Omental fat pad (tissue), 4 donors: ENCODE measurements around the gene ETAA1. TPM values are rescaled to one million over a fixed set of nuclear protein-coding genes. Genes with fewer than 3 reads are reported as not detected.

Source experiments
- ATAC-seq: fragments of 150-250 bp; one replicate; pipeline ENCODE4 v1.9.1; 2016; ENCODE audit warnings: mild to moderate bottlenecking, moderate library complexity; ENCODE audit not compliant: low FRiP score
- DNase-seq: peaks from one replicate; pipeline ENCODE4 v3.0.0-alpha.2; 2019; ENCODE audit warnings: low spot score
- total RNA-seq, 4 donors: library from RNA; depleted of rRNA; stranded (reverse); fragments of >200 nt; gene quantifications; one replicate each; pipeline ENCODE4 v1.1.0, GENCODE V29; 2016
- TF ChIP-seq, protein P1 (sequence below), 3 donors: fragments of 450-650 bp; IDR thresholded peaks; one replicate each; pipeline ENCODE4 v1.5.1; 2016 to 2017; ENCODE audit warnings: antibody characterized with exemption in 3 of 3, mild to moderate bottlenecking in 3 of 3, moderate library complexity in 2 of 3

Gene ETAA1
- 10 to 100 TPM in 2 of 4 donors, 1 to 10 TPM in 2; 5.6 to 22.1 (median 10.6) TPM for total RNA-seq

DNA sequence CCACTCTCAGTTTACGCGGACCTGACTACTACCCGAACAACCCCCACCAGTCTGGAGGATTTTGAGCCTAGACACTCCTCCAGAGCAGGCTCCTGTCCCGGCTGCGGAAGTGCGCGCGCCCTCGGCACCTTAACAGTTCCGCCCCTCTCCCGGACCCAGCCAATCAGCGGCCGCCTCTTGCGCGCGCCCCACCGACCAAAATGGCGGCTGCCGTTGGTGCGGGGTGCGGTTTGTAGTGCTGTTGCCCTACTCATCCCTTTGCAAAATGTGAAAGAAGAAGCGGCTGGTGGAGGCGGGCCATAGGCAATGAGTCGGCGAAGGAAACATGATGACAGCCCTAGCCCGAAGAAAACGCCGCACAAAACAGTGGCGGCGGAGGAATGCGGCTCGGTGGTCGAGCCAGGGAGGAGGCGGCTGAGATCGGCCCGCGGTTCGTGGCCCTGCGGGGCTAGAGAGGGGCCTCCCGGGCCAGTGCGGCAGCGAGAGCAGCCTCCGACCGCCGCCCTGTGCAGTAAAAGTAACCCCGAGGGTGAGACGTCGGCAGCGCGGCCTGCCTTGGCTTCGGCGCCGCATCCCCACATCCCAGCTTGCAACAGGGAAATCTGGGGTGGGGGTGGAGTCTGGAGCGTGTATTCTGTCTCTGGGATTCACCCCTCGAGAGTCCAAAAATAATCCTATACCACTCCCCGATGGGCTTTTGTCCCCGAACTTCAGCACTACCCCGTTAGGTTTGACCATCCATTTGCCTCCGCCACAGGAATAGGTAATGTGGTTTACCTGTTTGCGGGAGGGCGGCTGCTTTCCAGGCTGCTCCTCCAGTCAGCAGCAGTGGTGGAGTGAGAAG is at the start of gene ETAA1:
TSS of gene ETAA1 (plus strand) at position 191 of the 844 bp plus-strand sequence. CDS start at position 307, 116 bp downstream.
- ATAC-seq, result peak; percentile 99
- TF ChIP-seq, protein P1, sequence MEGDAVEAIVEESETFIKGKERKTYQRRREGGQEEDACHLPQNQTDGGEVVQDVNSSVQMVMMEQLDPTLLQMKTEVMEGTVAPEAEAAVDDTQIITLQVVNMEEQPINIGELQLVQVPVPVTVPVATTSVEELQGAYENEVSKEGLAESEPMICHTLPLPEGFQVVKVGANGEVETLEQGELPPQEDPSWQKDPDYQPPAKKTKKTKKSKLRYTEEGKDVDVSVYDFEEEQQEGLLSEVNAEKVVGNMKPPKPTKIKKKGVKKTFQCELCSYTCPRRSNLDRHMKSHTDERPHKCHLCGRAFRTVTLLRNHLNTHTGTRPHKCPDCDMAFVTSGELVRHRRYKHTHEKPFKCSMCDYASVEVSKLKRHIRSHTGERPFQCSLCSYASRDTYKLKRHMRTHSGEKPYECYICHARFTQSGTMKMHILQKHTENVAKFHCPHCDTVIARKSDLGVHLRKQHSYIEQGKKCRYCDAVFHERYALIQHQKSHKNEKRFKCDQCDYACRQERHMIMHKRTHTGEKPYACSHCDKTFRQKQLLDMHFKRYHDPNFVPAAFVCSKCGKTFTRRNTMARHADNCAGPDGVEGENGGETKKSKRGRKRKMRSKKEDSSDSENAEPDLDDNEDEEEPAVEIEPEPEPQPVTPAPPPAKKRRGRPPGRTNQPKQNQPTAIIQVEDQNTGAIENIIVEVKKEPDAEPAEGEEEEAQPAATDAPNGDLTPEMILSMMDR (IDR thresholded peaks at IDR 0.05), result no peak
- DNase-seq, result peak; percentile 75

DNA sequence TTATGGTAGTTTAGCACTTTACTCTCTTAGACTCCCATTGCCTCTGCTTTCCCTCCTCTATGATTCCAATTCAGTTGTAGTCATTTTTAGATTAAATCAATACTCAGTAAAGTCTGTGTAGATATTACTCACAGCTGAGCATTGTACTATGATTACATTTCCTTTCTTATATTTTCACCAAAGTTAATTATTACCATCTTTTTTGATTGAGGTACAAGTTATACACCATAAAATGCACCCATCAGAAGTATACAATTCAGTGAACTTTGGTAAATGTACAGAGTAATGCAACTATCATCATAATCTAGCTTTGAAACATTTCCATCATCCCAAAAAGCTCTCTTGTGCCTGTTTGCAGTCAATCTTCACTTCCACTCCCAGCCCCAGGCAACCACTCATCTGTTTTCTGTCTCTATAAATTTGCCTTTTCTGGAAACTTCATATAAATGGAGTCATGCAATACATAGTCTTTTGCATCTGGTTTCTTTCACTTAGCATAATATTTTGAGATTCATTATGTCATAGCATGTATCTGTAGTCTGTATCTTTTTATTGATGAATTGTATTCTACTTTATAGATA is 30.2 kb upstream of the ETAA1 start:
- TF ChIP-seq, protein P1 (IDR thresholded peaks at IDR 0.05), result no peak
- ATAC-seq (no peak), DNase-seq (no peak)

DNA sequence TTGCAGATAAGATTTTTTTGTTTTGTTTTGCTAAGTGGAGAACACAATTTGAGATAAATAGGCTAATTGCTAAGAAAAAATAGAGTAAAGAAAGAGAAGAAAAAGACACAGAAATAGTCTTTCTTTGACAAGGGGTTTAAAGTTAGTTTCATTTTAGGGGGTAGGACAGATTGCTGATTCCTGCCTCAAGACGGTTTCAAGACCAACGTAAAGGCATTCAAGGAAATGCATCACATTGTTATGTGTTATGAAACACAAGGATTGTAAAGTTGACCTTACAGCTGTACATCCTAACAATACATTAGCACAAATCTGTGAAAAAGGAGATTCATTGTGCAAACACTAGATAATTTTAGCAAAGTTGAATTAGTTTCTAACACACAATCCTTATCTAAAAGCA is 22.7 kb upstream of the ETAA1 start:
- DNase-seq, result no peak
- ATAC-seq, result no peak
- TF ChIP-seq, protein P1 (IDR thresholded peaks at IDR 0.05), result no peak

DNA sequence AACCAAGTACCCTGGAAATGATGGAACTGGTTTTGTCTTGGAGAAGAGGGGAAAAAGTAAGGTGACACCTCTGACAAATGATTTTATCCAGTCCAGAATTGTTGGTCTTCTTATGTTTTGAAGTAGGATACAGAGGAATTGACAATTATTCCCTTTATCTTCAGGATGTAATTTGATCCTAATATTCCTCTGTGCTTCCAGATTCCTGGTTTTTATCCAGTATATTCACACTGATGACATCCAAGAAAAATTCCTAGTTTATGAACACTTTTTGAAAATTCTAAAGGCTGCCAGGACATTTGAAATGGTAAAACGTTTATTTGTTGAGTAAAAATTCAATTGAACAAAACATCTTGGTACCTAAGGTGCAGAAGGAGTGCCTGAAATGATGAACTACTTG is 22.2 kb upstream of the ETAA1 start:
- ATAC-seq, result no peak
- TF ChIP-seq, protein P1 (IDR thresholded peaks at IDR 0.05), result no peak
- DNase-seq, result no peak

DNA sequence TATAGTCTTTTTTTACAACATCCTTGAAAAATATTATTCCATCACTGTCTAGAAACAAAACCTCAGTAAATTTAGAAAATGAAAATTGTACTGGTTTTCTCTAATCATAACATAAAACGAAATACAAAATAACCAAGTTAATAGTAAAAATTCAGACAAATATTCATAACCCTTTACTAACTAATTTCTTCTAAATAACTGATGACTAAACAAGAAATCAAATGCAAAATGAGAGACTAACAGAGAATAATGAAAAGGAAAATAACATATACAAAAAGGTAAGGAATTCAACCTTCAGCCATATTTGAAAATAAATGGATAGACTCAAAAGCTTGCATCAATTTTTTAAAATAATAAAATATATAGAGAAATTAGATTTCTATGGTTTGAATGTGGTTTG is 18.6 kb upstream of the ETAA1 start:
- ATAC-seq (no peak), DNase-seq (no peak)
- TF ChIP-seq, protein P1 (IDR thresholded peaks at IDR 0.05), result no peak

DNA sequence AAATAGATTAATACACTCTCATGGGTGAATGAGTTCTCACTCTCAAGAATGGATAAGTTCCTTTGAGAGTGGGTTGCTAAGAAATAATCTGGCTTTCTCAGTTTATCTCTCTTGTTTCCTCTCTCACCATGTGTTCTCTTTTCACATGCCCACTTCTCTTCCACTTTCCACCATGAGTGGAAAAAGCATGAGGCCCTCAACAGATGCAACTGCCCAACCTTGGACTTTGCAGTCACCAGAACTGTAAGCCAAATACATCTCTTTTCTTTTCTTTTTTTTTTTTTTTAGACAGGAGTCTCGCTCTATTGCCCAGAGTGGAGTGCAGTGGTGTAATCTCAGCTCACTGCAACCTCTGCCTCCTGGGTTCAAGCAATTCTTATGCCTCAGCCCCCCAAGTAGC is 18.1 kb upstream of the ETAA1 start:
- no peak for DNase-seq
- TF ChIP-seq, protein P1 (IDR thresholded peaks at IDR 0.05), result no peak

More for the DNA sequence above, 18.1 kb upstream of the ETAA1 start:
- no peak for ATAC-seq
